Endodermal cell (in vitro differentiated cells): Measurements from ENCODE around the gene ZWILCH. TPM values are rescaled to one million over a fixed set of nuclear protein-coding genes. Genes with fewer than 3 reads are reported as not detected.

ENCODE experiments used
- DNase-seq: peaks from one replicate; pipeline ENCODE4 v3.0.0-alpha.2; 2017
- H3K27ac ChIP-seq: 2 replicates; pipeline ENCODE4 v1.5.1; 2013; ENCODE audit warnings: mild to moderate bottlenecking, low read depth, low read length, moderate library complexity
- H3K27me3 ChIP-seq: 2 replicates; pipeline ENCODE4 v1.6.1; 2013; ENCODE audit warnings: mild to moderate bottlenecking, low read length, moderate library complexity; ENCODE audit not compliant: insufficient read depth, control insufficient read depth, poor library complexity, severe bottlenecking
- H3K36me3 ChIP-seq: 2 replicates; pipeline ENCODE4 v1.7.0; 2013; ENCODE audit warnings: mild to moderate bottlenecking, low read length, moderate library complexity; ENCODE audit not compliant: control insufficient read depth, insufficient read depth
- H3K4me1 ChIP-seq: one replicate; pipeline ENCODE4 v1.7.0; 2013; ENCODE audit warnings: low read length; ENCODE audit not compliant: control insufficient read depth, insufficient read depth
- H3K4me3 ChIP-seq: 2 replicates; pipeline ENCODE4 v1.5.1; 2013; ENCODE audit warnings: mild to moderate bottlenecking, low read length, moderate library complexity
- H3K9ac ChIP-seq: 2 replicates; pipeline ENCODE4 v1.6.1; 2013; ENCODE audit warnings: mild to moderate bottlenecking, low read length, moderate library complexity; ENCODE audit not compliant: poor library complexity, severe bottlenecking; ENCODE audit errors: extremely low read depth
- H3K9me3 ChIP-seq: 2 replicates; pipeline ENCODE4 v1.6.1; 2013; ENCODE audit warnings: mild to moderate bottlenecking, low read length, moderate library complexity; ENCODE audit not compliant: control insufficient read depth
- H3K27ac Mint-ChIP-seq: 2 replicates; pipeline ENCODE4 v1.8.0; 2020; ENCODE audit warnings: mixed read lengths
- H3K27me3 Mint-ChIP-seq: 2 replicates; pipeline ENCODE4 v1.8.0; 2021; ENCODE audit warnings: mild to moderate bottlenecking, mixed read lengths; ENCODE audit not compliant: insufficient read depth
- H3K36me3 Mint-ChIP-seq: 2 replicates; pipeline ENCODE4 v1.8.0; 2020; ENCODE audit warnings: low read depth, mixed read lengths
- H3K4me1 Mint-ChIP-seq: 2 replicates; pipeline ENCODE4 v1.8.0; 2020; ENCODE audit warnings: mixed read lengths
- H3K4me3 Mint-ChIP-seq: 2 replicates; pipeline ENCODE4 v1.8.0; 2020; ENCODE audit warnings: mild to moderate bottlenecking, moderate library complexity, mixed read lengths
- H3K9me3 Mint-ChIP-seq: 2 replicates; pipeline ENCODE4 v1.8.0; 2020; ENCODE audit warnings: mild to moderate bottlenecking, mixed read lengths
- WGBS, 2 experiments: methylation state at CpG; one replicate each; pipeline versions ENCODE4 v1.1.5 to v1.1.7; 2013; ENCODE audit warnings: missing lambda C conversion rate in 2 of 2, mixed read lengths in 1 of 2; ENCODE audit not compliant: insufficient coverage in 1 of 2, insufficient read length in 1 of 2; 5-methylcytosine and 5-hydroxymethylcytosine counted together
- total RNA-seq, 2 donors: library from RNA; stranded (reverse); fragmentation: NEBNext Ultra II Directional in 1 of 2; extraction: Animal tissue kit (Norgen Biotek cat#: 25700) in 1 of 2; gene quantifications; 2 replicates in 1 of 2; 3 replicates in 1 of 2; pipeline ENCODE4 v1.2.1, GENCODE V29; 2021
- TF ChIP-seq, protein P1 (sequence below): fragments of 200-600 bp; sonication (generic); conservative IDR thresholded peaks from 2 replicates; pipeline ENCODE4 v1.5.0; 2021; ENCODE audit warnings: antibody characterized with exemption, mild to moderate bottlenecking

ZWILCH gene
- total RNA-seq, 2 donors from 2014 or later, result 37.3 to 44.2 TPM

DNA sequence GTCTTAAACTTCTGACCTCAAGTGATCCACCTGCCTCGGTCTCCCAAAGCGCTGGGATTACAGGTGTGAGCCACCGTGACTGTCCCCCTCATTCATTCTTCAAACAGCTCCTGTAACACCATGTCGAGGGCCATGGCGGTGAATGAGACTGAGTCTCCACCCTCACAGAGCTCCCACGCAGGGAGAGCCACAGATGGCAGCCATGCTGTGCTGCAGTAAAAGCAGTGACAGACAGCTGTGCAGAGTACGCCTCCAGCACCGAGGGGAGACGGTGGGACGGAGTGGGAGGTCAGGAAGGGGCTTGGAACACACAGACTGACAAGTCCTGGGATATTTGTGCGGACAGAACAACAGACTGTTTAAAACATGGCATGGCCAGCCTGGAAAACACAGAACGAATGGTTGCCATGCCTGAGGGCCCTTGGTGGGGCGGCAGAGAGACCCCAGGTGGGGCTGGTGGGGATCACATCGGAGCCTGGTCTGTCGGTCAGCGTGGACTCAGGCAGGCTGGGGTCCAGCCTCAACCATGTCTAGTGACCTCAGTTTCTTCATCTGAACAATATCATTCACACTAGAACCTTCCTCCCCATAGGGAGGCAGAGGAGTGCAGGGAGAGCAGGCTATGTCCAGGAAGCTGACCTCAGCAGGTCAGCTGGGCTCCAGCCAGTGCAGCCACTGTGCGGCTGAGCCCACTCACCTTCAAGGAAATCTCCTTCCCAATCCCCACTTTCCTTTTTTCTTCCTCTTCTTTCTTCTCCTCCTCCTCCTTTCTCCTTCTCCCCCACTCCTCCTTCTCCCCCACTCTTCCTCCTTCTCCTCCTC, 81.2 kb downstream of the ZWILCH start:
- H3K36me3 Mint-ChIP-seq, result no peaks in the 10 kb centered on the region
- H3K9ac ChIP-seq, result no peak overlapping the region
- TF ChIP-seq, protein P1, sequence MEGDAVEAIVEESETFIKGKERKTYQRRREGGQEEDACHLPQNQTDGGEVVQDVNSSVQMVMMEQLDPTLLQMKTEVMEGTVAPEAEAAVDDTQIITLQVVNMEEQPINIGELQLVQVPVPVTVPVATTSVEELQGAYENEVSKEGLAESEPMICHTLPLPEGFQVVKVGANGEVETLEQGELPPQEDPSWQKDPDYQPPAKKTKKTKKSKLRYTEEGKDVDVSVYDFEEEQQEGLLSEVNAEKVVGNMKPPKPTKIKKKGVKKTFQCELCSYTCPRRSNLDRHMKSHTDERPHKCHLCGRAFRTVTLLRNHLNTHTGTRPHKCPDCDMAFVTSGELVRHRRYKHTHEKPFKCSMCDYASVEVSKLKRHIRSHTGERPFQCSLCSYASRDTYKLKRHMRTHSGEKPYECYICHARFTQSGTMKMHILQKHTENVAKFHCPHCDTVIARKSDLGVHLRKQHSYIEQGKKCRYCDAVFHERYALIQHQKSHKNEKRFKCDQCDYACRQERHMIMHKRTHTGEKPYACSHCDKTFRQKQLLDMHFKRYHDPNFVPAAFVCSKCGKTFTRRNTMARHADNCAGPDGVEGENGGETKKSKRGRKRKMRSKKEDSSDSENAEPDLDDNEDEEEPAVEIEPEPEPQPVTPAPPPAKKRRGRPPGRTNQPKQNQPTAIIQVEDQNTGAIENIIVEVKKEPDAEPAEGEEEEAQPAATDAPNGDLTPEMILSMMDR, result no peak
- peak; percentile 44 for DNase-seq
- H3K27ac ChIP-seq, result no peak overlapping the region
- H3K4me3 Mint-ChIP-seq, result no peak overlapping the region
- H3K36me3 ChIP-seq, result no peaks in the 10 kb centered on the region
- H3K27me3 ChIP-seq, result no peaks in the 10 kb centered on the region
- H3K9me3 ChIP-seq, result no peaks in the 10 kb centered on the region
- H3K9me3 Mint-ChIP-seq, result no peaks in the 10 kb centered on the region
- H3K4me1 Mint-ChIP-seq, result peaks cover 24% of the 10 kb centered on the region
- peaks cover 8% of the 10 kb centered on the region for H3K4me1 ChIP-seq
- peaks cover 6% of the 10 kb centered on the region for H3K27me3 Mint-ChIP-seq
- no peak overlapping the region for H3K4me3 ChIP-seq
- 85 to 89% methylated on average over 13 to 17 of the region's 17 CpGs for WGBS, 2 experiments
- H3K27ac Mint-ChIP-seq, result no peak overlapping the region

DNA sequence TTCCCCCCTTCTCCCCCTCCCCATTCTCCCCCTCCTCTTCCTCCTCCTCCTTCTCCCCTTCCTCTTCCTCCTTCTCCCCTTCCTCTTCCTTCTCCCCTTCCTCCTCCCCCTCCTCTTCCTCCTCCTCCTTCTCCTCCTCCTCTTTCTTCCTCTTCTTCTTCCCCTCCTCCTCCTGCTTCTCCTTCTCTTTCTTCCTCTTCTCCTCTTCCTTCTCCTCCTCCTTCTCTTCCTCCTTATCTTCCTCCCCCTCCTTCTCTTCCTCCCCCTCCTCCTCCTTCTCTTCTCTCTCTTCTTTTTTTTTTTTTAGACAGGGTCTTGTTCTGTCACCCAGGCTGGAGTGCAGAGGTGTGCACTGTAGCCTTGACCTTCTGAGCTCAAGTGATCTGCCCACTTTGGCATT, 81.9 kb downstream of the ZWILCH start:
- H3K4me1 ChIP-seq, result peaks cover 11% of the 10 kb centered on the region
- Mint-ChIP-seq H3K4me1 (peaks cover 29% of the 10 kb centered on the region), H3K36me3 (no peaks in the 10 kb centered on the region), H3K4me3 (no peak overlapping the region), H3K27me3 (peaks cover 6% of the 10 kb centered on the region), H3K27ac (no peak overlapping the region), H3K9me3 (no peaks in the 10 kb centered on the region)
- no peak for DNase-seq
- TF ChIP-seq, protein P1, result no peak
- no peaks in the 10 kb centered on the region for H3K36me3 ChIP-seq
- no peak overlapping the region for H3K9ac ChIP-seq
- no peak overlapping the region for H3K4me3 ChIP-seq
- H3K9me3 ChIP-seq, result no peaks in the 10 kb centered on the region
- H3K27ac ChIP-seq, result no peak overlapping the region
- no peaks in the 10 kb centered on the region for H3K27me3 ChIP-seq

DNA sequence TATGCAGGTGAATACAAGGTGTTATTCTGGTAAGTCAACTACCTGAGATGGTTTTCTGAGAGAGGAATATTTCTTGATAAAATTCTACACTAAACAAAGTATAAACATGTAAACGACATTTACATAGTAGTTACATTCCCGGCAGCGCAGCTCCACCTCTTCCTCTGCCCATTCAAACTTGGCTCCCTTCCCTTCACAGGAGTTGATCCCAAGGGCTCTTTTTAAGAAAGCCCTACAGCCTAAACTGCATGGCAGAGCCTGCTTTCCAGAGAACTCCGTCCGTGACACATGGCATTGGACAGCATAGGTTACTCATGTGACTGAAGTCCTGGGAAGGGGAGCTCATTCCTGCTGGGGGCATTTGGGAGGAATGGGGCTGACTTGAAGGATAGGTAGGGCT, 82.6 kb downstream of the ZWILCH start:
- TF ChIP-seq, protein P1, result no peak
- DNase-seq, result no peak
- no peak overlapping the region for H3K27ac Mint-ChIP-seq
- Histone ChIP-seq H3K27ac (no peak overlapping the region), H3K9me3 (no peaks in the 10 kb centered on the region), H3K9ac (no peak overlapping the region), H3K4me1 (peaks cover 11% of the 10 kb centered on the region), H3K4me3 (no peak overlapping the region), H3K27me3 (no peaks in the 10 kb centered on the region), H3K36me3 (no peaks in the 10 kb centered on the region)
- H3K27me3 Mint-ChIP-seq, result peaks cover 6% of the 10 kb centered on the region
- peaks cover 30% of the 10 kb centered on the region for H3K4me1 Mint-ChIP-seq
- H3K36me3 Mint-ChIP-seq, result no peaks in the 10 kb centered on the region
- whole genome bisulfite sequencing, 2 experiments, result 75 to 76% methylated on average over 4 to 5 of the region's 5 CpGs
- H3K9me3 Mint-ChIP-seq, result no peaks in the 10 kb centered on the region
- no peak overlapping the region for H3K4me3 Mint-ChIP-seq
